Activated CD8-positive, alpha-beta memory T cell treated with anti-CD3 and anti-CD28 coated beads for 4 hours (primary cell): ENCODE measurements around the gene SLK.

Experiments used
- DNase-seq, 2 donors: peaks; one replicate each; pipeline ENCODE4 v3.0.0-alpha.2; 2020; ENCODE audit warnings: low read depth in 2 of 2

SLK gene

GRCh38 chr10:103941801-103942200 lies 25.1 kb upstream of the SLK start:
- no peak for DNase-seq

- no peak for DNase-seq
Measured at GRCh38 chr10:103942866-103943265, 24.1 kb upstream of the SLK start.

GRCh38 chr10:103947799-103948516 lies 19.0 kb upstream of the SLK start:
- DNase-seq, result no peak

GRCh38 chr10:103949728-103950127 lies 17.2 kb upstream of the SLK start:
- DNase-seq, result no peak

GRCh38 chr10:103951183-103951582 lies 15.8 kb upstream of the SLK start:
- DNase-seq, result no peak

GRCh38 chr10:103951942-103952341 lies 15.0 kb upstream of the SLK start:
- no peak for DNase-seq

- DNase-seq, result no peak
Measured at GRCh38 chr10:103954543-103954942, 12.4 kb upstream of the SLK start.

- no peak for DNase-seq
Measured at GRCh38 chr10:103958996-103959395, 7.9 kb upstream of the SLK start.

GRCh38 chr10:103960103-103960502 lies 6.8 kb upstream of the SLK start:
- DNase-seq, result no peak

GRCh38 chr10:103967448-103968071 lies 620 bp downstream of the SLK start:
- DNase-seq, result no peak

- no peak for DNase-seq
Measured at GRCh38 chr10:103968441-103969391, 1.8 kb downstream of the SLK start.

- DNase-seq, result no peak
Measured at GRCh38 chr10:103969436-103969835, 2.5 kb downstream of the SLK start.

- no peak for DNase-seq
Measured at GRCh38 chr10:103969857-103970627, 3.1 kb downstream of the SLK start.

- no peak for DNase-seq
Measured at GRCh38 chr10:103975169-103975568, 8.2 kb downstream of the SLK start.

- no peak for DNase-seq
Measured at GRCh38 chr10:103977204-103977603, 10.3 kb downstream of the SLK start.

- no peak for DNase-seq
Measured at GRCh38 chr10:103979530-103979929, 12.6 kb downstream of the SLK start.

GRCh38 chr10:103980288-103980906 lies 13.5 kb downstream of the SLK start:
- no peak for DNase-seq

- DNase-seq, result no peak
Measured at GRCh38 chr10:103982639-103983038, 15.7 kb downstream of the SLK start.

- no peak for DNase-seq
Measured at GRCh38 chr10:103983367-103983911, 16.5 kb downstream of the SLK start.

- DNase-seq, result no peak
Measured at GRCh38 chr10:103985726-103986125, 18.8 kb downstream of the SLK start.

GRCh38 chr10:103986360-103986759 lies 19.4 kb downstream of the SLK start:
- no peak for DNase-seq
